Measurements from ENCODE around the gene CCL20. TPM values are rescaled to one million over a fixed set of nuclear protein-coding genes. Genes with fewer than 3 reads are reported as not detected.

Gene CCL20, protein sequence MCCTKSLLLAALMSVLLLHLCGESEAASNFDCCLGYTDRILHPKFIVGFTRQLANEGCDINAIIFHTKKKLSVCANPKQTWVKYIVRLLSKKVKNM
- 10 to 100 TPM; 11.5 to 43.5 TPM for total RNA-seq

DNA sequence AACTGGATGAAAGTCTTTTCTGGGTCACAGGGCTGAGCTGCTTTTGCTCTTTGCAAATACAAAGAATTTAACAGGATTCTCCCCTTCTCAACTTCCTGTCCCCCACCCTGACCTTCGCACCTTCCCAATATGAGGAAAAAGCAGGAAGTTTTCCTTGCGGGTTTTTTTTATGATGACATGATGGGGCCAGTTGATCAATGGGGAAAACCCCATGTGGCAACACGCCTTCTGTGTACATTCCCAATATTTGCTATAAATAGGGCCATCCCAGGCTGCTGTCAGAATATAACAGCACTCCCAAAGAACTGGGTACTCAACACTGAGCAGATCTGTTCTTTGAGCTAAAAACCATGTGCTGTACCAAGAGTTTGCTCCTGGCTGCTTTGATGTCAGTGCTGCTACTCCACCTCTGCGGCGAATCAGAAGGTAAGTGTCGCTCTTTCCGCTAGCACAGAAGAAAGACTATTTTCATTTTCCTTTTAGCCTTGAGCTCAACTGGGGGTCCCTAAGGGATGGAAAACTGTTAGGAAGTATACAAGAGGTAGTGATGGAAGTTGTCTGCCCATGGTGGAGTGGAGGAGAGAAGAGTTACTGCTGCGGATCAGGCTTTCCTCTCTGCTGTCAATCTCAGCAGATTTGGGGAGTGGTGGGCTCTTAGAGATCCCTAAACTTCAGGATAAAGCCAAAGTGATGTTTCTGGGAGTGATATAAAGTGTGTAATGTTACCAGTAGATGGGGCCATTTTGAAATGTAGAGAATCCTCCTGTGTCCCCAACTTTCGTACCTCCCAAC is at the start of gene CCL20:
Gene CCL20 (plus strand): TSS at position 281 of the 792 bp plus-strand sequence. CDS start 70 bp downstream, at position 351.
- Histone ChIP-seq H3K9ac (ENCODE audit: low read depth in 2 of 2, low read length in 2 of 2) (peak within 1 kb of the TSS in 1 of 2 donors; percentile 6), H3K36me3 (no peaks in the 10 kb centered on the region), H3K9me3 (no peaks in the 10 kb centered on the region), H3K27ac (peak within 1 kb of the TSS; percentile 38), H3K27me3 (no peaks in the 10 kb centered on the region), H3K4me3 (peak within 1 kb of the TSS; percentile 22), H3K4me1 (no peaks in the 10 kb centered on the region)
- peak; percentile 67 for DNase-seq
- intact Hi-C loops (cut with DNase I) = no loop called here
- TF ChIP-seq, protein P1, sequence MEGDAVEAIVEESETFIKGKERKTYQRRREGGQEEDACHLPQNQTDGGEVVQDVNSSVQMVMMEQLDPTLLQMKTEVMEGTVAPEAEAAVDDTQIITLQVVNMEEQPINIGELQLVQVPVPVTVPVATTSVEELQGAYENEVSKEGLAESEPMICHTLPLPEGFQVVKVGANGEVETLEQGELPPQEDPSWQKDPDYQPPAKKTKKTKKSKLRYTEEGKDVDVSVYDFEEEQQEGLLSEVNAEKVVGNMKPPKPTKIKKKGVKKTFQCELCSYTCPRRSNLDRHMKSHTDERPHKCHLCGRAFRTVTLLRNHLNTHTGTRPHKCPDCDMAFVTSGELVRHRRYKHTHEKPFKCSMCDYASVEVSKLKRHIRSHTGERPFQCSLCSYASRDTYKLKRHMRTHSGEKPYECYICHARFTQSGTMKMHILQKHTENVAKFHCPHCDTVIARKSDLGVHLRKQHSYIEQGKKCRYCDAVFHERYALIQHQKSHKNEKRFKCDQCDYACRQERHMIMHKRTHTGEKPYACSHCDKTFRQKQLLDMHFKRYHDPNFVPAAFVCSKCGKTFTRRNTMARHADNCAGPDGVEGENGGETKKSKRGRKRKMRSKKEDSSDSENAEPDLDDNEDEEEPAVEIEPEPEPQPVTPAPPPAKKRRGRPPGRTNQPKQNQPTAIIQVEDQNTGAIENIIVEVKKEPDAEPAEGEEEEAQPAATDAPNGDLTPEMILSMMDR (IDR thresholded peaks at IDR 0.05) = no peak

DNA sequence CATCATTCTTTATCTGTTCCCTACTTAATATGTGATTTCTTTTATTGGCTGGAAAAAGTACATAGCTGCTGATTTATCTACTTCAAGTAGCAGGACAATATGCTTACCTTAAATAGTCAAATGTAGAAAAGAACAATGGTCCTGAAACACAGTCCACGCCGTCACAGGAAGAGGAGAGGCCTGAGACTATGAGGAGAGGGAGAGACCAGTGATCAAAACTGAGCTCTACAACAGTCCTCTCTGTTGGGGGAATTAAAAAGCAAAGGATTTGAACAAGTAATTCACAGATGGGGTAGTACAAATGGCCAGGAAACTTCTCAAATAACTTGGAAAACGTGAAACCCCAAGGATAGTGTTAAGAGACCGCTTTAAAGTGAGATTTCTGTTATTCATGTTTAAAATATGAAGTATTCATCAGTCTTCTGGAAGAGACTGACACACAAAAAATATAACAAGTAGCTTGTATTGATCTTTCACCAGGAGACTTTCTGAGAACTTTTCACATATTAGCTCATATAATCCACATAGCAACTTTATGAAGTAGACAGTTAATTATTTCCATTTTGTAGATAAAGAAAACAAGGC is 47.8 kb upstream of the CCL20 start:
- peak overlapping the region in 1 of 2 donors; percentile 51 for H3K9ac ChIP-seq (ENCODE audit: low read depth in 2 of 2, low read length in 2 of 2)

DNA sequence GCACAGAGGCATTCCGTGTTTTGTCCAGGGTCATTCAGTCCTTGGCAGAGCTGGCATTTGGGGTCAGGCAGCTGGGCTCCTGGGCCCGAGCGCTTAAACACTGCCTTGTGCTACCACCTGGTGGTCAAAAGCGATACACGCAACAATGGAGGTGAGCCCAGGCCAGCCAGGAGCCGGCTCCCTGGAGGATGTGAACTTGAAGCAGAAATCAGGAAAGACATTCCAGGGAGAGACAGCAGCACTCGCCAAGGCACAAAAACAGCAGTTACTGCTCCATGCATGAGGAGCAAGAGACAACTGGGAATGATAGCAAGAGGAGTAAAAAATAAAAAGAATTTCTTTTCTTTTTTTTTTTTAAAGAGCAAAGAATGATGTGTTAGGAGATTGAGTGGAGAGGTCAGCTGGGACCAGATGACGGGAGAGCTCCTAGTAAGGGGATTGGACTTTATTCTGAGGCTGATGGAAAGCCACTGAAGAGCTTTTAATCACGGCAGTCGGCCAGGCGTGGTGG is 47.2 kb upstream of the CCL20 start:
- intact Hi-C loops (cut with DNase I) = loop anchor here (2.0 to 10.0 kb wide), 3 partner anchors 106 to 364 kb away; partner anchors contain the start of gene AGFG1
- H3K9ac ChIP-seq (ENCODE audit: low read depth in 2 of 2, low read length in 2 of 2) = no peak overlapping the region
- no peak overlapping the region for H3K4me3 ChIP-seq
- no peak overlapping the region for H3K27ac ChIP-seq
- H3K36me3 ChIP-seq = no peaks in the 10 kb centered on the region
- H3K9me3 ChIP-seq = no peaks in the 10 kb centered on the region
- TF ChIP-seq, protein P1 (IDR thresholded peaks at IDR 0.05) = peak; percentile 92
- no peaks in the 10 kb centered on the region for H3K4me1 ChIP-seq
- peak; percentile 88 for DNase-seq
- H3K27me3 ChIP-seq = no peaks in the 10 kb centered on the region

More for the DNA sequence above, 47.8 kb upstream of the CCL20 start:
- DNase-seq = no peak
- TF ChIP-seq, protein P1 (IDR thresholded peaks at IDR 0.05) = no peak
- H3K36me3 ChIP-seq = no peaks in the 10 kb centered on the region
- H3K27me3 ChIP-seq = no peaks in the 10 kb centered on the region
- H3K27ac ChIP-seq = no peak overlapping the region
- H3K4me1 ChIP-seq = no peaks in the 10 kb centered on the region
- H3K4me3 ChIP-seq = no peak overlapping the region
- no peaks in the 10 kb centered on the region for H3K9me3 ChIP-seq
- intact Hi-C loops (cut with DNase I) = loop anchor here (2.0 to 10.0 kb wide), 3 partner anchors 105 to 364 kb away; partner anchors contain the start of gene AGFG1

DNA sequence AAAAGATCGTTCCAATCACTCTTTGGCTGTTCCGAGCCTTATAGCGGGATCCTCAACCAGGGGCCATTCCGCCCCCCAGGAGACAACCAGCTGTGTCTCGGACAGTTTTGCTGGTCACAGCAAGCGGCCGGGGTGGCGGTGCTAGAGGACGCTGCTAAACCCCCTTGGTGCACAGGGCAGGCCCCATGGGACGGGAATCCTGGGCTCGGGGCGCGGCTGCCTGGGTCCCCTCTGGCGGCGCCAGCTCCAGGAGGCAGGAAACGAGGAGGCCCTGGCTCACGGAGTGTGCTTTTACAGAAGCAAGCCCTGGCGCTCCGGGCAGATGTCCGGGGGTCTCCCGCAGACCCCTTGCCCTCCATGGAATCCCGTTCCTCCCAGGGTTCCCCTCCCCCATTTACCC is 45.8 kb upstream of the CCL20 start:
- intact Hi-C loops (cut with DNase I) = loop anchor here (2.0 to 10.0 kb wide), 3 partner anchors 107 to 366 kb away; partner anchors contain the start of gene AGFG1
- Histone ChIP-seq H3K9me3 (no peaks in the 10 kb centered on the region), H3K4me3 (no peak overlapping the region), H3K27me3 (no peaks in the 10 kb centered on the region), H3K4me1 (no peaks in the 10 kb centered on the region), H3K9ac (ENCODE audit: low read depth in 2 of 2, low read length in 2 of 2) (no peak overlapping the region), H3K27ac (no peak overlapping the region), H3K36me3 (no peaks in the 10 kb centered on the region)
- TF ChIP-seq, protein P1 (IDR thresholded peaks at IDR 0.05) = no peak
- no peak for DNase-seq

DNA sequence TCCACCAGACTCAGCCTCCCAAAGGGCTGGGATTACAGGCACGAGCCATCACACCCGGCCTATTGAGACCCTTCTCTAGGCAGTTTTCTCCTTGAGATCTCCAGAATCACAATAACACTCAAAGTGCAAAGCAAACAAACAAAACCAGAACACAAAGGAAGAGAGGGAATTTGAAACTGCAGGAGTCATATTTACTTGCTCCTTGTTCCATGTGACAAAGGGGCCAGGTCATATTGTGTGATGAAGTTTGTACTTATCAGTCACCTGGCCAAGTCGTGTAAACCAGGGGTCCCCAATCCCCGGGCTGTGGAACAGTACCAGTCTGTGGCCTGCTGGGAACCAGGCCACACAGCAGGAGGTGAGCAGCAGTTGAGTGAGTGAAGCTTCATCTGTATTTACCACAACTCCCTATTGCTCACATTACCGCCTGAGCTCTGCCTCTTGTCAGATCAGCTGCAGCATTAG is 41.4 kb upstream of the CCL20 start:
- intact Hi-C loops (cut with DNase I) = loop anchor here (5.0 kb wide), 1 partner anchor 85 kb away; no protein-coding TSS in a partner anchor
- no peak for DNase-seq
- Histone ChIP-seq H3K27me3 (no peaks in the 10 kb centered on the region), H3K4me1 (peaks cover 9% of the 10 kb centered on the region), H3K36me3 (no peaks in the 10 kb centered on the region), H3K4me3 (no peak overlapping the region), H3K9me3 (no peaks in the 10 kb centered on the region), H3K27ac (no peak overlapping the region), H3K9ac (ENCODE audit: low read depth in 2 of 2, low read length in 2 of 2) (no peak overlapping the region)
- TF ChIP-seq, protein P1 (IDR thresholded peaks at IDR 0.05) = no peak

All from colonic mucosa (tissue), 4 donors.